Ishikawa (cell line): ENCODE data around the gene STRN.

Experiments used
- CEBPB ChIP-seq: IDR thresholded peaks from 2 replicates; pipeline ENCODE4 v1.6.1; 2012
- CREB1 ChIP-seq: IDR thresholded peaks from 2 replicates; pipeline ENCODE4 v1.6.1; 2012; ENCODE audit warnings: low read depth
- EGR1 ChIP-seq: IDR thresholded peaks from 2 replicates; pipeline ENCODE4 v1.6.1; 2012
- EP300 ChIP-seq: IDR thresholded peaks from 2 replicates; pipeline ENCODE4 v1.6.1; 2012; ENCODE audit warnings: borderline replicate concordance
- FOXM1 ChIP-seq: IDR thresholded peaks from 2 replicates; pipeline ENCODE4 v1.6.1; 2012; ENCODE audit warnings: low read depth, borderline replicate concordance
- NFIC ChIP-seq: IDR thresholded peaks from 2 replicates; pipeline ENCODE4 v1.6.1; 2012
- RAD21 ChIP-seq: IDR thresholded peaks from 2 replicates; pipeline ENCODE4 v1.6.1; 2012; ENCODE audit warnings: low read depth
- TAF1 ChIP-seq: IDR thresholded peaks from 2 replicates; pipeline ENCODE4 v1.6.1; 2012; ENCODE audit warnings: low read depth, mild to moderate bottlenecking
- TCF12 ChIP-seq: IDR thresholded peaks from 2 replicates; pipeline ENCODE4 v1.6.1; 2012; ENCODE audit warnings: low read depth
- TEAD4 ChIP-seq: IDR thresholded peaks from 2 replicates; pipeline ENCODE4 v1.6.1; 2012
- YY1 ChIP-seq: IDR thresholded peaks from 2 replicates; pipeline ENCODE4 v1.6.1; 2012; ENCODE audit warnings: low read depth
- ZBTB7A ChIP-seq: IDR thresholded peaks from 2 replicates; pipeline ENCODE4 v1.6.1; 2012; ENCODE audit warnings: low read depth
- TF ChIP-seq, protein P1 (sequence below): IDR thresholded peaks from 2 replicates; pipeline ENCODE4 v1.6.1; 2012
- TF ChIP-seq, protein P2 (sequence below): IDR thresholded peaks from 2 replicates; pipeline ENCODE4 v1.6.1; 2012
- TF ChIP-seq, protein P3 (sequence below): IDR thresholded peaks from 2 replicates; pipeline ENCODE4 v1.6.1; 2012; ENCODE audit warnings: low read depth, mild to moderate bottlenecking

The STRN gene

DNA sequence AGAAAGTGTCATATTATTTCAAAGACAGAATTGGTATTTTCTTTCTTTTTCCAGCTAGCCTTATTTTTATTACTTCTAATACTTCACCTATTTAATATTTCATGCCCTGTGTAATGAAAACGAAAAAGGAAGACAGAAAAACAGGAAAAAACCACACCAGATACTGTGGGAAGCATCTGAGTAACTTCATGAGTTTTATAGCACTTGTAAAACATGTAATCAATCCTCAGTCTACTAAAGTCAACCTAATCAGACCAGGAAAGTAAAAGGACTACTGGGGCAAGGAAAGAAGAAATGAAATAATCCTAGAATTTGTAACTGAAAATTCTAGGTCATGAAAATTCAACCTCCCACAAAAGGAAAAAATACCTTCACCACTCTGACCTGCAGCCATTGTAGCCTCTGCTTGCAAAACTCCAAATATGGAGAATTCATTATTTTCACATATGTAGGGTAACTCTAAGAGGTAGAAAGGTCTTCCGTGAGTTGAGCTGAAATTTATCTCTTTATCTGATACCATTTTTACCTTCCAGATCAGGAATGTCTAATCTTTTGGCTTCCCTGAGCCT lies 34.7 kb upstream of the STRN start:
- TF ChIP-seq, protein P1, sequence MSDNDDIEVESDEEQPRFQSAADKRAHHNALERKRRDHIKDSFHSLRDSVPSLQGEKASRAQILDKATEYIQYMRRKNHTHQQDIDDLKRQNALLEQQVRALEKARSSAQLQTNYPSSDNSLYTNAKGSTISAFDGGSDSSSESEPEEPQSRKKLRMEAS = no peak
- TF ChIP-seq TCF12 (no peak), FOXM1 (no peak), EGR1 (no peak), NFIC (no peak), TEAD4 (no peak), CREB1 (no peak), CEBPB (no peak), TAF1 (no peak), EP300 (no peak), RAD21 (no peak), ZBTB7A (no peak), YY1 (no peak)
- TF ChIP-seq, protein P2, sequence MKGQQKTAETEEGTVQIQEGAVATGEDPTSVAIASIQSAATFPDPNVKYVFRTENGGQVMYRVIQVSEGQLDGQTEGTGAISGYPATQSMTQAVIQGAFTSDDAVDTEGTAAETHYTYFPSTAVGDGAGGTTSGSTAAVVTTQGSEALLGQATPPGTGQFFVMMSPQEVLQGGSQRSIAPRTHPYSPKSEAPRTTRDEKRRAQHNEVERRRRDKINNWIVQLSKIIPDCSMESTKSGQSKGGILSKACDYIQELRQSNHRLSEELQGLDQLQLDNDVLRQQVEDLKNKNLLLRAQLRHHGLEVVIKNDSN = no peak
- TF ChIP-seq, protein P3, sequence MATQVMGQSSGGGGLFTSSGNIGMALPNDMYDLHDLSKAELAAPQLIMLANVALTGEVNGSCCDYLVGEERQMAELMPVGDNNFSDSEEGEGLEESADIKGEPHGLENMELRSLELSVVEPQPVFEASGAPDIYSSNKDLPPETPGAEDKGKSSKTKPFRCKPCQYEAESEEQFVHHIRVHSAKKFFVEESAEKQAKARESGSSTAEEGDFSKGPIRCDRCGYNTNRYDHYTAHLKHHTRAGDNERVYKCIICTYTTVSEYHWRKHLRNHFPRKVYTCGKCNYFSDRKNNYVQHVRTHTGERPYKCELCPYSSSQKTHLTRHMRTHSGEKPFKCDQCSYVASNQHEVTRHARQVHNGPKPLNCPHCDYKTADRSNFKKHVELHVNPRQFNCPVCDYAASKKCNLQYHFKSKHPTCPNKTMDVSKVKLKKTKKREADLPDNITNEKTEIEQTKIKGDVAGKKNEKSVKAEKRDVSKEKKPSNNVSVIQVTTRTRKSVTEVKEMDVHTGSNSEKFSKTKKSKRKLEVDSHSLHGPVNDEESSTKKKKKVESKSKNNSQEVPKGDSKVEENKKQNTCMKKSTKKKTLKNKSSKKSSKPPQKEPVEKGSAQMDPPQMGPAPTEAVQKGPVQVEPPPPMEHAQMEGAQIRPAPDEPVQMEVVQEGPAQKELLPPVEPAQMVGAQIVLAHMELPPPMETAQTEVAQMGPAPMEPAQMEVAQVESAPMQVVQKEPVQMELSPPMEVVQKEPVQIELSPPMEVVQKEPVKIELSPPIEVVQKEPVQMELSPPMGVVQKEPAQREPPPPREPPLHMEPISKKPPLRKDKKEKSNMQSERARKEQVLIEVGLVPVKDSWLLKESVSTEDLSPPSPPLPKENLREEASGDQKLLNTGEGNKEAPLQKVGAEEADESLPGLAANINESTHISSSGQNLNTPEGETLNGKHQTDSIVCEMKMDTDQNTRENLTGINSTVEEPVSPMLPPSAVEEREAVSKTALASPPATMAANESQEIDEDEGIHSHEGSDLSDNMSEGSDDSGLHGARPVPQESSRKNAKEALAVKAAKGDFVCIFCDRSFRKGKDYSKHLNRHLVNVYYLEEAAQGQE = no peak

DNA sequence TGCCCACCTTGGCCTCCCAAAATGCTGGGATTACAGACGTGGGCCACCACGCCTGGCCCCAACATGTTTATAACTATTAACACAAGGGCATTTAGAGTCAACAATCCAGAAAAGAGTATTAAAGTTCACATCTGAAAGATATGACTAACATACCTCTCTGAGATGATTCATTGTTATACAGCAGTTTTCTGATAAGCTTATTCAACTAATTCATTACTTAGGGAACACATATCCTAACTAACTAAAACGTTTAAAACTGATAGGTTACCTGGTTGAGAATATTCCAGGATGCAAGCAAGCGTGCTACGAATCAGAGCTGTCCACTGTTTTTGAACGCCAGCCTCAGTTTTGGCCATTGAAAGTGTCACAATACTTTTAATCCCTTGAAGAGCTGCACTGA lies 34.0 kb upstream of the STRN start:
- TF ChIP-seq, protein P2 = no peak
- TF ChIP-seq EGR1 (no peak), TCF12 (no peak), TEAD4 (no peak), RAD21 (no peak), ZBTB7A (no peak), EP300 (no peak)
- TF ChIP-seq, protein P3 = no peak

DNA sequence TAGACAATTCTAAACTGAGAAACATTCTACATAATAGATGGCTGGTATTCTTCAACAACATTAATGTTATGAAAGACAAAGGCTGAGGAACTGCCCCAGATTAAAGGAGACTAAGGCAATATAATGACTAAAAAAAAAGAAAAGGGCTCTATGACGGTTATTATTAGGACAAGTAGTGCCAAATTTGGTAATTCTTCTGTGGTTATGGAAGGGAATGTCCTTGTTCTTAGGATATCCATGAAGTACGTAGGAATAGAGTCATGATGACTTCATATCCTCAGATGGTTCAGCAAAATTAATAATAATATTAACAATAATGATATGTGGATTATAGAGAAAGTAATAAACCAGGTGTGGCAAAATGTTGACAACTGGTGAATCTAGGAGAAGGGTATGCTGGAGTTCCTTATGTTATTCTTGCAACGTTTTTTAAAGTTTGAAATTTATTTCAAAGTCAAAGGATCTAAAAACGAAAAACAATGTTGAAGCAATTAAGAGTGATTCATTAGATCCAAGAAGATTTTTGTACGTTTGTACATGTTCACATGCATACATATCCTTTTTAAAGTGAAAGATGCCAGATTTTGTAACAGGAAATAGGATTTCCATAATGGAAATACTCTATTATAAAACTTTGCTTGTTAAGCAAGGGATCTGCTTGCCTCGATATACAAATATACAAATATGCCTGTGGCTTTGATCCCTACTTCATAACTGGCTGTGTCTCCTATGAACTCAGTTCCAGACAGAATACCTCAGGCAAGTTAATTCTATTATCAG lies 27.7 kb upstream of the STRN start:
- no peak for TF ChIP-seq FOXM1
- TF ChIP-seq TCF12 = no peak
- TF ChIP-seq, protein P2 = no peak
- TF ChIP-seq, protein P1 = no peak
- TF ChIP-seq TEAD4 = no peak
- no peak for TF ChIP-seq TAF1
- TF ChIP-seq EP300 = no peak
- no peak for TF ChIP-seq CREB1
- no peak for TF ChIP-seq NFIC
- TF ChIP-seq, protein P3 = no peak
- no peak for TF ChIP-seq YY1
- no peak for TF ChIP-seq RAD21
- TF ChIP-seq ZBTB7A = no peak
- no peak for TF ChIP-seq CEBPB
- no peak for TF ChIP-seq EGR1
